HCT116 (cell line): Measurements from ENCODE around the gene MTUS2. TPM values are rescaled to one million over a fixed set of nuclear protein-coding genes. Genes with fewer than 3 reads are reported as not detected.

Experiments used
- ATAC-seq: fragments of 200-7000 bp; cut with Tn5 transposase; 2 replicates; pipeline ENCODE4 v1.9.1; 2020; ENCODE audit warnings: mild to moderate bottlenecking, moderate library complexity
- BruUV-seq: library from RNA; stranded (reverse); fragments of 400-500 nt; replicated peaks from 2 replicates; lab custom pipeline; 2021; lab: Mats Ljungman, UMichigan
- CTCF ChIA-PET: fragments of 300-600 bp; sonication (Branson Sonifier 250); formaldehyde crosslinking; loops from one replicate; lab custom pipeline; 2021; ENCODE audit warnings: antibody characterized with exemption; lab: Charles Lee
- POLR2A ChIA-PET: fragments of 300-600, 350-600 bp; sonication (Branson Sonifier 250); formaldehyde crosslinking; loops from one replicate; lab custom pipeline; 2021; ENCODE audit warnings: antibody characterized with exemption; lab: Charles Lee
- RAD21 ChIA-PET, 2 experiments: fragments of 300-600 bp; sonication (Branson Sonifier 250); formaldehyde crosslinking; loops; one replicate each; lab custom pipeline; 2023; ENCODE audit warnings: low total read pairs in 2 of 2; ENCODE audit not compliant: uncharacterized antibody in 2 of 2, unreplicated experiment in 2 of 2, low non-redundant PET in 1 of 2; lab: Charles Lee
- DNase-seq: peaks from one replicate; pipeline ENCODE4 v3.0.0-alpha.2; 2010; ENCODE audit warnings: low read depth, low spot score
- H2AFZ ChIP-seq: fragments of 200-600 bp; shearing (Covaris generic), sonication (generic); 2 replicates; pipeline ENCODE4 v1.6.1; 2017; ENCODE audit warnings: low read depth, mixed run types, mixed read lengths, antibody characterized with exemption, low read length; ENCODE audit not compliant: poor library complexity, severe bottlenecking
- H3K27ac ChIP-seq: 2 replicates; pipeline ENCODE4 v1.5.1; 2012; ENCODE audit warnings: low read depth, low read length
- H3K27me3 ChIP-seq: fragments of 200-600 bp; sonication (generic); 2 replicates; pipeline ENCODE4 v1.6.1; 2016; ENCODE audit warnings: mixed run types, low read length, mixed read lengths; ENCODE audit not compliant: insufficient read depth
- H3K36me3 ChIP-seq, 2 experiments: fragments of 200-500 bp in 1 of 2; fragments of 200-600 bp in 1 of 2; sonication (Bioruptor generic) in 1 of 2; sonication (generic) in 1 of 2; 2 replicates each; pipeline versions ENCODE4 v1.5.1 to v1.6.1; 2014 to 2016; ENCODE audit warnings: low read length in 2 of 2, inconsistent platforms in 1 of 2, mixed read lengths in 1 of 2, mixed run types in 1 of 2; ENCODE audit not compliant: insufficient read depth in 2 of 2, control insufficient read depth in 1 of 2
- H3K4me1 ChIP-seq, 2 experiments: fragments of 200-600 bp in 1 of 2; sonication (generic) in 1 of 2; 2 replicates each; pipeline versions ENCODE4 v1.5.1 to v1.6.1; 2012 to 2017; ENCODE audit warnings: low read length in 2 of 2, inconsistent platforms in 1 of 2, mild to moderate bottlenecking in 1 of 2, mixed read lengths in 1 of 2, mixed run types in 1 of 2, moderate library complexity in 1 of 2; ENCODE audit not compliant: insufficient read depth in 2 of 2, control insufficient read depth in 1 of 2
- H3K4me2 ChIP-seq: fragments of 200-600 bp; sonication (generic); 2 replicates; pipeline ENCODE4 v1.6.1; 2017; ENCODE audit warnings: mixed run types, low read length, mixed read lengths
- H3K4me3 ChIP-seq, 2 experiments: fragments of 200-600 bp in 1 of 2; sonication (generic) in 1 of 2; replicated peaks in 1 of 2; 2 replicates each; pipeline ENCODE4 v1.5.1; 2011 to 2016; ENCODE audit warnings: low read length in 2 of 2, control low read depth in 1 of 2, low read depth in 1 of 2, mild to moderate bottlenecking in 1 of 2, mixed read lengths in 1 of 2, mixed run types in 1 of 2
- H3K79me2 ChIP-seq: fragments of 200-600 bp; sonication (generic); 2 replicates; pipeline ENCODE4 v1.6.1; 2017; ENCODE audit warnings: mild to moderate bottlenecking, mixed run types, low read length, moderate library complexity, mixed read lengths; ENCODE audit not compliant: insufficient read depth
- H3K9ac ChIP-seq: fragments of 200-600 bp; sonication (generic); 2 replicates; pipeline ENCODE4 v1.6.1; 2016; ENCODE audit warnings: low read length, mixed read lengths
- H3K9me2 ChIP-seq: fragments of 200-600 bp; sonication (generic), shearing (Covaris generic); 2 replicates; pipeline ENCODE4 v1.6.1; 2017; ENCODE audit warnings: mixed run types, mild to moderate bottlenecking, moderate library complexity; ENCODE audit not compliant: insufficient read depth
- H3K9me3 ChIP-seq, 2 experiments: fragments of 200-500 bp in 1 of 2; fragments of 200-600 bp in 1 of 2; sonication (Bioruptor generic) in 1 of 2; sonication (generic) in 1 of 2; 2 replicates each; pipeline ENCODE4 v1.6.1; 2014 to 2017; ENCODE audit warnings: low read length in 2 of 2, mixed read lengths in 2 of 2, inconsistent platforms in 1 of 2, low read depth in 1 of 2, mild to moderate bottlenecking in 1 of 2, mixed run types in 1 of 2, moderate library complexity in 1 of 2; ENCODE audit not compliant: control insufficient read depth in 1 of 2, insufficient read depth in 1 of 2
- H4K20me1 ChIP-seq: fragments of 200-600 bp; sonication (generic), shearing (Covaris generic); 2 replicates; pipeline ENCODE4 v1.6.1; 2017; ENCODE audit warnings: mixed run types, mild to moderate bottlenecking, moderate library complexity; ENCODE audit not compliant: insufficient read depth
- ATF3 ChIP-seq: IDR thresholded peaks from 2 replicates; pipeline ENCODE4 v1.6.1; 2012
- CBX3 ChIP-seq: IDR thresholded peaks from 2 replicates; pipeline ENCODE4 v1.6.1; 2012; ENCODE audit warnings: low read depth
- CEBPB ChIP-seq: IDR thresholded peaks from 2 replicates; pipeline ENCODE4 v1.6.1; 2012; ENCODE audit warnings: low read depth
- CTCF ChIP-seq, 3 experiments: fragments of 200-600 bp in 1 of 3; sonication (generic) in 1 of 3; IDR thresholded peaks in 2 of 3; conservative IDR thresholded peaks in 1 of 3; 2 replicates each; pipeline ENCODE4 v1.5.1; 2012 to 2017; ENCODE audit warnings: low read depth in 2 of 3, low read length in 2 of 3, antibody characterized with exemption in 1 of 3, borderline replicate concordance in 1 of 3, control low read depth in 1 of 3, mild to moderate bottlenecking in 1 of 3, mixed read lengths in 1 of 3, mixed run types in 1 of 3, moderate library complexity in 1 of 3; ENCODE audit not compliant: insufficient read depth in 1 of 3
- EGR1 ChIP-seq: IDR thresholded peaks from 2 replicates; pipeline ENCODE4 v1.6.1; 2012; ENCODE audit warnings: low read depth
- ELF1 ChIP-seq: IDR thresholded peaks from 2 replicates; pipeline ENCODE4 v1.6.1; 2012; ENCODE audit warnings: low read depth, borderline replicate concordance
- EZH2 ChIP-seq: fragments of 200-600 bp; sonication (generic); IDR thresholded peaks from 2 replicates; pipeline ENCODE4 v1.6.1; 2017; ENCODE audit warnings: antibody characterized with exemption, mixed run types
- EZH2phosphoT487 ChIP-seq: fragments of 200-600 bp; IDR thresholded peaks from 2 replicates; pipeline ENCODE4 v1.6.1; 2018; ENCODE audit warnings: antibody characterized with exemption, borderline replicate concordance
- FOSL1 ChIP-seq: IDR thresholded peaks from 2 replicates; pipeline ENCODE4 v1.6.1; 2012; ENCODE audit warnings: low read depth
- MAX ChIP-seq: IDR thresholded peaks from 2 replicates; pipeline ENCODE4 v1.6.1; 2012
- POLR2AphosphoS5 ChIP-seq: IDR thresholded peaks from 2 replicates; pipeline ENCODE4 v1.6.1; 2011; ENCODE audit warnings: mild to moderate bottlenecking, low read depth, low read length, moderate library complexity
- RAD21 ChIP-seq: IDR thresholded peaks from 2 replicates; pipeline ENCODE4 v1.6.1; 2012; ENCODE audit warnings: low read depth, mild to moderate bottlenecking
- REST ChIP-seq: IDR thresholded peaks from 2 replicates; pipeline ENCODE4 v1.6.1; 2012; ENCODE audit warnings: low read depth
- SIN3A ChIP-seq: IDR thresholded peaks from 2 replicates; pipeline ENCODE4 v1.6.1; 2012; ENCODE audit warnings: low read depth
- SRF ChIP-seq: IDR thresholded peaks from 2 replicates; pipeline ENCODE4 v1.6.1; 2012; ENCODE audit warnings: low read depth
- TCF7L2 ChIP-seq: IDR thresholded peaks from 2 replicates; pipeline ENCODE4 v1.7.0; 2011; ENCODE audit warnings: borderline replicate concordance, inconsistent platforms; ENCODE audit not compliant: insufficient read depth, insufficient read length; ENCODE audit errors: extremely low read depth
- YY1 ChIP-seq: IDR thresholded peaks from 2 replicates; pipeline ENCODE4 v1.6.1; 2011; ENCODE audit warnings: low read length, low read depth, moderate library complexity, mild to moderate bottlenecking; ENCODE audit not compliant: insufficient replicate concordance; ENCODE audit errors: extremely low read depth
- ZBTB33 ChIP-seq: IDR thresholded peaks from 2 replicates; pipeline ENCODE4 v1.6.1; 2011; ENCODE audit warnings: mild to moderate bottlenecking, low read length, moderate library complexity; ENCODE audit not compliant: insufficient replicate concordance; ENCODE audit errors: extremely low read depth
- ZFX ChIP-seq: fragments of 450-650 bp; IDR thresholded peaks from 2 replicates; pipeline ENCODE4 v1.6.1; 2017
- intact Hi-C: fragments of 100-400 bp; cut with micrococcal nuclease; formaldehyde crosslinking; loops from 2 replicates; pipeline ENCODE4 v1.10.0; 2022
- total RNA-seq: library from RNA; stranded (reverse); gene quantifications from one replicate; pipeline ENCODE4 v1.2.1, GENCODE V29; 2021; ENCODE audit not compliant: unreplicated experiment

The MTUS2 gene
- total RNA-seq, 1 experiment from 2014 or later: 0.02 TPM

GRCh38 chr13:29100758-29101157 lies 280.6 kb downstream of the MTUS2 start:
- intact Hi-C loops: no loop called here
- BruUV-seq: no TSS peak
- Histone ChIP-seq H3K27ac (no peak overlapping the region), H3K27me3 (peaks cover 12% of the 10 kb centered on the region), H3K36me3 (no peaks in the 10 kb centered on the region), H3K4me3 (no peak overlapping the region), H4K20me1 (no peaks in the 10 kb centered on the region), H3K4me2 (no peak overlapping the region), H3K79me2 (no peaks in the 10 kb centered on the region), H2AFZ (no peak overlapping the region), H3K9me3 (no peaks in the 10 kb centered on the region), H3K9me2 (no peaks in the 10 kb centered on the region), H3K4me1 (no peaks in the 10 kb centered on the region), H3K9ac (no peak overlapping the region)
- POLR2A ChIA-PET: no interaction called here
- RAD21 ChIA-PET: no interaction called here
- CTCF ChIA-PET: no interaction called here
- DNase-seq (no peak), ATAC-seq (no peak)
- TF ChIP-seq SRF (no peak), MAX (no peak), EGR1 (no peak), ZBTB33 (no peak), EZH2 (no peak), SIN3A (no peak), YY1 (no peak), TCF7L2 (no peak), CEBPB (no peak), EZH2phosphoT487 (no peak), CBX3 (no peak), RAD21 (no peak), REST (no peak), ATF3 (no peak), FOSL1 (no peak), ZFX (no peak), CTCF (IDR thresholded peaks at IDR 0.05 in 2 of 3, conservative IDR thresholded peaks at IDR 0.05 in 1 of 3; ENCODE audit: borderline replicate concordance in 1 of 3, insufficient read depth in 1 of 3, low read depth in 2 of 3, low read length in 2 of 3) (no peak), ELF1 (no peak), POLR2AphosphoS5 (no peak)
